DOHH2 (cell line): Measurements from ENCODE around the gene RASGRP2.

Source experiments
- CTCF ChIP-seq: fragments of 200-600 bp; sonication (generic); IDR thresholded peaks from one replicate; pipeline ENCODE4 v1.5.1; 2014; ENCODE audit warnings: antibody characterized with exemption, mild to moderate bottlenecking, low read depth, low read length; ENCODE audit not compliant: poor library complexity, severe bottlenecking
- EZH2phosphoT487 ChIP-seq: fragments of 200-600 bp; sonication (generic); IDR thresholded peaks from 2 replicates; pipeline ENCODE4 v1.6.1; 2017; ENCODE audit warnings: borderline replicate concordance, mild to moderate bottlenecking, antibody characterized with exemption, low read length, moderate library complexity, mixed read lengths

GRCh38 chr11:64710418-64711137 lies 33.4 kb downstream of the RASGRP2 start:
- TF ChIP-seq CTCF (no peak), EZH2phosphoT487 (peak; percentile 38; the same call in 1 of the 2 replicates)
